ENCODE data around the gene UIMC1.

The UIMC1 gene

GRCh38 chr5:176866707-176867310, 139.8 kb downstream of the UIMC1 start:
- DNase-seq = no peak

DNA sequence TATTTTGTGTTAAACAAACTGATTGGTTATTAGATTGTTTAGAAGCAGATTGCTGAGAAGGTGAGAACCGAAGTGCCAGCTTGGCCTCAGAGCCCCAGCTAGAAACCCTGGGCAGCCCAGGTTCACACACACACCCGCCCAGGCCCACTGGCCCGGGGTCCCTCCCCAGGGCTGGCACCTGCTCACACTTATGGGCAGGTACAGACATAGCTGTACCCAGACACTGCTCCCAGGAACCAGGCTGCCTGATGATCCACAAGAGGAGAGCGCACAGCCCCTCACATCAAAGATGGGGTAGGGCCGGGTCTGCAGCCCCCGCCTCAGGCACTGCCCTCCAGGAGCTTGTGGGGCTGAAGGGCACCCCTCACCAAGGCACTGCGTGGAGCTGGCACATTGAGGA, 140.6 kb downstream of the UIMC1 start:
- DNase-seq = no peak

DNA sequence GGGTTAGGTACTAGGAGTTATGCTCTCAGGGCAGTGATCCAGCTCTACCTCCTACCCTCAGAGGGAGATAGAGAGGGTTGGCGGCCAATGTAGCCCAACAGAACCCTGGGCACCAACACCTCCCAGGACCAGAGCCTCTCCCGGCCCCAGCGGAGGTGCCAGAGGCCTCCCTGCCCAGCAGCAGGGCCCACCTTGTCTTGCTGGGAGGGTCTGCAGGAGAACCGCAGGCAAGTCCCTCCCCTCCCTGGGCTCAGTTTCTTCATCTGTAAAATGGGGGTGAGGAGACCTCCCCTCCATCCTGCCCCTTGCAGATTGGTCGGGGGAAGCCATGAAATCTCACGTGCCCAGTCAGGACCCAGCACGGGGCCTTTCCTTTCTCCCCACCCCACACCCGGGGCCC, 141.8 kb downstream of the UIMC1 start:
- no peak for DNase-seq

GRCh38 chr5:176863765-176864098, 142.8 kb downstream of the UIMC1 start:
- DNase-seq = no peak

- no peak for DNase-seq
These were observed 143.4 kb downstream of the UIMC1 start for GRCh38 chr5:176863041-176863764.

- DNase-seq = peak; percentile 42
These were observed 144.1 kb downstream of the UIMC1 start for GRCh38 chr5:176862330-176862995.

DNA sequence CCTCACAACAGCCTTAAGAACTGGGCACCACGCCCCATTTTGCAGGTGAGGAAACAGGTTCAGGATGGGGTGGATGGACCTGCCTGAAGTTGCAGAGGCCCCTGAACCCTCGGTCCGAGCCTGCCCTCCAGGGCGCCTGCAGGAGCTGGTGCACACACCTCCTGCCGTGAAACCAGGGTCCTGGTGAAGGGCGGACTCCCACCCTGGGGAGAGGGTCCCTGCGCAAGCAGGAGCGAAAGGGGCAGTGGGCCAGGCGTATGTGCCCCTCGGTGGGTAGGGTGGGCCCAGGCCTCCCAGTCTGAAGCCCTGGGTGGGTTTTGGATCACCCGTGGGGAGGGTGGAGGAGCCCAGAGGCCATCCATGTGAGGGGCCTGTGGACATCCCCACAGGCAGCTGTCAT, 145.3 kb downstream of the UIMC1 start:
- no peak for DNase-seq

DNA sequence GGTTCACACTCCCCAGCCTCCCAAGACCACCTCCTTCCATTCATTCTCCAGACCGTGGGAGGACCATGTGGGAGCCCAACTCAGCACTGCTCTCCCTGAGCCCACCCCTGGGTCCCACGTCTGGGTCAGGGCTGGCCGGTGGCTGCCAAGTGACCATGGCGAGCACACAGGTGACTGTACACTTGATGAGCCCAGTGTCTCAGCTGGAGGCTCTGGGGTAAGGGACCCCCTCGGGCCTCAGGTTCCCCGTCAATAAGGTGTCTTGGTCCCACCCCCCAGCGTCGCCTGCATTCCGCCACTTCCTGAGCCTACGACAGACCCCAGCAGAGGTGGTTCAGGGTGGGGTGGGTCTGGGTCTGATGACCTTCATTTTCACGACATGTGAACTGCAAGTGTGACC, 146.2 kb downstream of the UIMC1 start:
- no peak for DNase-seq

DNA sequence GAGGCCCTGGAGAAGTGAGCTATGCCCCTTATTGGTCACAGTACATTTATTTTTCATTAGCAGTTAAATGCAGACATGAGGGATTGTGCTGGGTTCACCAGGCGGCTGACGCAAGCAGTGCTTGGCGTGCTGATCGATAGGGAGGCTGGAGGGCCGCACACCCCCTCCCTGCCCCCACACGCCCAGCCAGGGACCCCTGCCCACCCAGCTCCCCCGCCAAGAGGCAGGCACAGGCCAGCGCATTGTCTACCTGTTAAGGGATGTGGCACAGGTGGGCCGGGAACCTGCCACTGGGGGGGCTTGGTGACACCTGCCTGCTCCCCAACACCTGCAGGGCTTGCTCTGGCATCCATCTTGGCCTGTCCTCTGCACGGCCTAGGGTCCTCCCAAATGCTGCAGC, 146.7 kb downstream of the UIMC1 start:
- DNase-seq = no peak

DNA sequence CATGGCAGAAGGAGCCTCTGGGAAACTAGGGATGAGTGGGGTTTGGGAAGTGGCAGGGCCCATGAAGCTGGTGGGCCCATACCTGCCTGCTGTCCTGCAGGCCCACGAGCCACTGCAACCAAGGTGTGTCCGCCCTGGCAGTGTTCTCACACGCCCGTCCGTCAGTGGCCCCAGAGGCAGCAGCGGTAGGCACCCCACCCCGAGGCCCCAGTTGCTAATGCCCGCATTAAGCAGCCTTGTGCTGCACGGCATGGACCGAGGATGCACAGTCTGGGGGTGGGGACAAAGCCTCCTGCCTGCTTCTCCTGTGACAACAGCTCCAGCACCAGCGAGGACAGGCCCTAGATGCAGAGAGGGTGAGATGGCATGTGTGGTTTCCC, 148.7 kb downstream of the UIMC1 start:
- DNase-seq = no peak

DNA sequence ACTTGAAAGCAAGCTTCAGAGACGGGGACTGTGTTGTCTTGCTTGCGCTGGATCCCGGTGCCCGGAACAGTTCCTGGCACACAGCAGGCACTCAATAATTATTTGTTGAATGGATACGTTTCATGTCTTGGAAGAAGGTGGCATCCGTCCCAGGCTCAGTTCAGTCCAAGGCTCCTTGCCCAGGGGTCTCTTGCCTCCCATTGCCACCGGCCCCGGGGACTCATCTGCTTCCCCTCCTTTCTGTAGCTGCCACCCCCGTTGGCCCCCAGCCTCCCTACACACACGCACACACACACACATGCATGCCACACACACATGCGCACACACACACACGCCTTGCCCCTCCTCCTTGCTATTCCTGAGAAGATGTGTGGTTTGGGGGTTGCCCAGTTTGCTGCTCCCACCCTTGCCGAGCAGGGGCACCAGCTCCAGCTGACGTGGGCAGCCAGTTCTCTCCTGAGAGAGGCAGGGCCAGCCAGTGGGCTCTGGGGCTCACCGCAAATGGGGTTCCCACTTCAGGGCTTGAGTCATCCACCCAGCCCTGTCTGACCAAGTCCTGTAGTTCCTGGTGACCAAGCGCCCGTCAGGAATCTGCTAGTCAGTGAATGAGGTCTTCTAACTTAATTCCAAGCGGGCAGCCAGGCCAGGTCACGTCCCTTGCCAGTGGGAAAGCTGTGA, 149.2 kb downstream of the UIMC1 start:
- DNase-seq = no peak

GRCh38 chr5:176856746-176857145, 149.8 kb downstream of the UIMC1 start:
- no peak for DNase-seq

DNA sequence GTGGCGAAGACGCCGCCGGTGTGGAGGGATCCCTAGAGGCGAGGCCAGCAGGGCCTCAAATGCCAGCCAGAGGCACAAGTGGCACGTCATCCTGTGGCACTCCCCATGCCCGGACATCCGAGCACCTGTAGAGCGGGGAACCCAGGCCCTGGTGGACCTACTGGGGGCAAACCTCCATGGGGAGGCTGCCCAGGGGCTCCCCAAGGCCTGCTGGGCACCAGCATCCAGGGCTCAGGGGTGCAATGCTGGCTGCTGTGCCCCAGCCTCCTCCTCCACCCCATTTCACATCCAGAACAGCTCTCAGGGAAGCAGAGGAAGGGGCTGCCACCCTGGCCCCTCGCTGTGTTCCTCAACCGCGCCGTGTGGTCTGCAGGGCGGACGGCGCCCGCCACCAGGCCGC, 151.0 kb downstream of the UIMC1 start:
- DNase-seq = no peak
